ENCODE results near the gene ZMYM5. TPM values are rescaled to one million over a fixed set of nuclear protein-coding genes. Genes with fewer than 3 reads are reported as not detected.

The ZMYM5 gene
- total RNA-seq, 2 donors from 2014 or later = 10.4 to 12.2 TPM

DNA sequence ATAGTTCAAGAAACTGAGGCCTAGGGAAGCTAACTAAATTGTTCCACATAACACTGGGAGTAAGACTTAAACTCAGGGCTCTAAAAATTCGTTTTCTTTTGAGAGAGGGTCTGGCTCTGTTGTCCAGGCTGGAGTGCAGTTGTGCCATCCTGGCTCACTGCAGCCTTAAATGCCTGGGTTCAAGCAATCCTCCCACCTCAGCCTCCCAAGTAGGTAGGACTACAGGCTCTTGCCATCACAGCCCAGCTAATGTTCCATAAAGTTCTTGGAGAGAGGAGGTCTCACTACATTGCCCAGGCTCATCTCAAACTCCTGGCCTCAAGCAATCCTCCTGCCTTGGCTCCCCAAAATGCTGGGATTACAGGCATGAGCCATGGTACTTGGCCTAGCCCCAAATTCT, 10.7 kb downstream of the ZMYM5 start:
- Histone ChIP-seq H3K4me3 (ENCODE audit: low read length) (no peak overlapping the region), H3K27me3 (ENCODE audit: control insufficient read depth, insufficient read depth, low read length, poor library complexity, severe bottlenecking) (no peaks in the 10 kb centered on the region), H3K4me1 (ENCODE audit: control insufficient read depth, insufficient read depth, low read length) (no peaks in the 10 kb centered on the region), H3K27ac (ENCODE audit: low read depth, low read length) (no peak overlapping the region), H3K36me3 (ENCODE audit: control insufficient read depth, insufficient read depth, low read length) (peaks cover 47% of the 10 kb centered on the region), H3K9me3 (ENCODE audit: control insufficient read depth, low read length) (peaks cover 8% of the 10 kb centered on the region), H3K9ac (ENCODE audit: extremely low read depth, low read length, poor library complexity, severe bottlenecking) (no peak overlapping the region)
- Mint-ChIP-seq H3K27me3 (ENCODE audit: insufficient read depth) (no peaks in the 10 kb centered on the region), H3K36me3 (ENCODE audit: low read depth) (peaks cover 51% of the 10 kb centered on the region), H3K9me3 (peaks cover 5% of the 10 kb centered on the region), H3K4me1 (no peaks in the 10 kb centered on the region), H3K4me3 (no peak overlapping the region), H3K27ac (no peak overlapping the region)
- 80 to 83% methylated on average over 1 of the region's 1 CpG for WGBS, 2 experiments (ENCODE audit: insufficient coverage in 1 of 2, insufficient read length in 1 of 2)
- TF ChIP-seq, protein P1, sequence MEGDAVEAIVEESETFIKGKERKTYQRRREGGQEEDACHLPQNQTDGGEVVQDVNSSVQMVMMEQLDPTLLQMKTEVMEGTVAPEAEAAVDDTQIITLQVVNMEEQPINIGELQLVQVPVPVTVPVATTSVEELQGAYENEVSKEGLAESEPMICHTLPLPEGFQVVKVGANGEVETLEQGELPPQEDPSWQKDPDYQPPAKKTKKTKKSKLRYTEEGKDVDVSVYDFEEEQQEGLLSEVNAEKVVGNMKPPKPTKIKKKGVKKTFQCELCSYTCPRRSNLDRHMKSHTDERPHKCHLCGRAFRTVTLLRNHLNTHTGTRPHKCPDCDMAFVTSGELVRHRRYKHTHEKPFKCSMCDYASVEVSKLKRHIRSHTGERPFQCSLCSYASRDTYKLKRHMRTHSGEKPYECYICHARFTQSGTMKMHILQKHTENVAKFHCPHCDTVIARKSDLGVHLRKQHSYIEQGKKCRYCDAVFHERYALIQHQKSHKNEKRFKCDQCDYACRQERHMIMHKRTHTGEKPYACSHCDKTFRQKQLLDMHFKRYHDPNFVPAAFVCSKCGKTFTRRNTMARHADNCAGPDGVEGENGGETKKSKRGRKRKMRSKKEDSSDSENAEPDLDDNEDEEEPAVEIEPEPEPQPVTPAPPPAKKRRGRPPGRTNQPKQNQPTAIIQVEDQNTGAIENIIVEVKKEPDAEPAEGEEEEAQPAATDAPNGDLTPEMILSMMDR (conservative IDR thresholded peaks at IDR 0.05) = no peak
- no peak for DNase-seq

DNA sequence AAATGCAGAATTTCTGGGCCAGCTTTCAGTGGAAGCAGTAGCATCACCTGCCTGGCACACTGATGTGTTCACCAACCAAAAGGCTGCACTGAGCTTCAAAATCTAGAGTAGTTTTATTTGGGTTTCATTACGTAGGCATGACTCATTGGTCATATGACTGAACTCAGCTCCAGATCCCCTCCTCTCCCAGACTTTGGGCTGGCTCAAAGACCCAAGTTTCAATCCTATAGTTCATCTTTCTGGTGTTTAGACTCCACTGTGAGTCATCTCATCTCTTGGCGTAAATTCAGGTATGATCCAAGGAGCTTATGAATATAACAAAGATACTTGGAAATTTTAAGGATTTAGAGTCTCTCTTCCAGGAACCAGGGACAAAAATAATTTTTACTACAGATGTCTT, 17.7 kb downstream of the ZMYM5 start:
- H3K36me3 ChIP-seq (ENCODE audit: control insufficient read depth, insufficient read depth, low read length) = peaks cover 59% of the 10 kb centered on the region
- Mint-ChIP-seq H3K9me3 (no peaks in the 10 kb centered on the region), H3K4me3 (no peak overlapping the region), H3K4me1 (peaks cover 3% of the 10 kb centered on the region), H3K27ac (peak overlapping the region; percentile 46), H3K27me3 (ENCODE audit: insufficient read depth) (no peaks in the 10 kb centered on the region), H3K36me3 (ENCODE audit: low read depth) (peaks cover 35% of the 10 kb centered on the region)
- H3K27me3 ChIP-seq (ENCODE audit: control insufficient read depth, insufficient read depth, low read length, poor library complexity, severe bottlenecking) = no peaks in the 10 kb centered on the region
- no peaks in the 10 kb centered on the region for H3K9me3 ChIP-seq (ENCODE audit: control insufficient read depth, low read length)
- H3K27ac ChIP-seq (ENCODE audit: low read depth, low read length) = no peak overlapping the region
- 71 to 92% methylated on average over 2 of the region's 2 CpGs for WGBS, 2 experiments (ENCODE audit: insufficient coverage in 1 of 2, insufficient read length in 1 of 2)
- no peak overlapping the region for H3K9ac ChIP-seq (ENCODE audit: extremely low read depth, low read length, poor library complexity, severe bottlenecking)
- no peak overlapping the region for H3K4me3 ChIP-seq (ENCODE audit: low read length)
- H3K4me1 ChIP-seq (ENCODE audit: control insufficient read depth, insufficient read depth, low read length) = no peaks in the 10 kb centered on the region
- no peak for DNase-seq
- TF ChIP-seq, protein P1 (conservative IDR thresholded peaks at IDR 0.05) = no peak

DNA sequence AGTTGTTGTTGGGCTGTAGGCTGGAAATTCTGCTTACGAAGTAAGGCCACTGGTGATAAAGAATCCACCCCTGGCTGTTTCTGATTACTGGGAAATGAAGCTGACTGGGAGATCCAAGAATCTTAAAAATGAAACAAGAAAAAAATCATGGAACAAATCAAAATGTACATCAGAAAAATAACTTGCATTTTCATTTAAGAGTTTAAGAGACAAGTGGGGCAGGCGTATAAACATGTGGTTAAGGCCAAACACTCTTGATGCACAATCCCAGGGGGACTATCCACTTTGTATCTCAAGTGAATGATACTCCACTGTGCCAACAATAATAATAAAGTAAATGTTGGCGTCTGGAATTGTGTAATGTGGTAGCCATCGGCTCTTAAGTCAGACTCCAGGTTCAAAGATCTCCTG, 24.6 kb downstream of the ZMYM5 start:
- Mint-ChIP-seq H3K36me3 (ENCODE audit: low read depth) (peaks cover 51% of the 10 kb centered on the region), H3K27ac (no peak overlapping the region), H3K4me3 (no peak overlapping the region), H3K4me1 (no peaks in the 10 kb centered on the region), H3K9me3 (no peaks in the 10 kb centered on the region), H3K27me3 (ENCODE audit: insufficient read depth) (no peaks in the 10 kb centered on the region)
- no peak overlapping the region for H3K27ac ChIP-seq (ENCODE audit: low read depth, low read length)
- WGBS, 2 experiments (ENCODE audit: insufficient coverage in 1 of 2, insufficient read length in 1 of 2) = 86 to 100% methylated on average over 1 to 2 of the region's 4 CpGs
- H3K36me3 ChIP-seq (ENCODE audit: control insufficient read depth, insufficient read depth, low read length) = peaks cover 52% of the 10 kb centered on the region
- TF ChIP-seq, protein P1 (conservative IDR thresholded peaks at IDR 0.05) = no peak
- H3K9ac ChIP-seq (ENCODE audit: extremely low read depth, low read length, poor library complexity, severe bottlenecking) = no peak overlapping the region
- no peak overlapping the region for H3K4me3 ChIP-seq (ENCODE audit: low read length)
- H3K4me1 ChIP-seq (ENCODE audit: control insufficient read depth, insufficient read depth, low read length) = no peaks in the 10 kb centered on the region
- H3K27me3 ChIP-seq (ENCODE audit: control insufficient read depth, insufficient read depth, low read length, poor library complexity, severe bottlenecking) = no peaks in the 10 kb centered on the region
- no peak for DNase-seq
- no peaks in the 10 kb centered on the region for H3K9me3 ChIP-seq (ENCODE audit: control insufficient read depth, low read length)
